GM21723 (cell line): Measurements from ENCODE around the gene NFAM1.

ENCODE experiments used
- ATAC-seq: cut with Tn5 transposase; IDR thresholded peaks from one replicate; pipeline ENCODE4 v1.9.1; 2021; ENCODE audit warnings: mild to moderate bottlenecking, moderate library complexity; ENCODE audit not compliant: unreplicated experiment

The NFAM1 gene

DNA sequence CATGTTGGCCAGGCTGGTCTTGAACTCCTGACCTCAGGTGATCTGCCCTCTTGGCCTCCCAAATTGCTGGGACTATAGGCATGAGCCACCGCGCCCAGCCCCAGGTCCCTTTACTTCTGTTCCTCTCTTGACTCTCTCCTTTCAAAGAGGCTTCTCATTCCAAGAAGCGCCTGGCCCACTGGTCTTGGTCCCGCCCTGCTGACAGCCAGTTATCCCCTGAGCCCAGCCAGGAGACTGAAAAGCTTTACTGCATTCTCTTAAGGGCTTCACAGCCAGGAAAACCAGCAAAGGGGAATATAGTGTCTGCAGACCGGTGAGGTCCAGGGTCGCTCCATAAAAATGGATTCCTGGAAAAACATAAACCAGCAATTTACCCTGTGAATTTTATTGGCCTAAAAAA lies 68.3 kb downstream of the NFAM1 start:
- no peak for ATAC-seq

DNA sequence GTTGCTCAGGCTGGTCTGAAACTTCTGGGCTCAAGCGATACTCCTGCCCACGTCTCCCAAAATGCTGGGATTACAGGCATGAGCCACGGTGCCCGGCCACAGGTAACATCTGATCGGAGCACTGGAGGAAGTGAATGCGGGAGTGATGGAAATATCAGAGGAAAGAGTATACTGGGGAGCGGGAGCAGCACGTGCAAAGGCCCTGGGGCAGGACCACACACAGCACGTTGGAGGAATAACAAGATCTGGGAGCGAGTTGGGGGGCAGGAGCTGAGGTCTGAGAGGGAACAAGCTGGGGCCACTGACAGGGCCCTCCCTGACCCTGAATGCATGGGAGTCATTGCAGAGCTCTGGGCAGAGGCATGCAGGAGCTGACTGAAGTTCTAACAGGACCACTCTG lies 70.7 kb downstream of the NFAM1 start:
- no peak for ATAC-seq

GRCh38 chr22:42360348-42360747 lies 71.9 kb downstream of the NFAM1 start:
- no peak for ATAC-seq

DNA sequence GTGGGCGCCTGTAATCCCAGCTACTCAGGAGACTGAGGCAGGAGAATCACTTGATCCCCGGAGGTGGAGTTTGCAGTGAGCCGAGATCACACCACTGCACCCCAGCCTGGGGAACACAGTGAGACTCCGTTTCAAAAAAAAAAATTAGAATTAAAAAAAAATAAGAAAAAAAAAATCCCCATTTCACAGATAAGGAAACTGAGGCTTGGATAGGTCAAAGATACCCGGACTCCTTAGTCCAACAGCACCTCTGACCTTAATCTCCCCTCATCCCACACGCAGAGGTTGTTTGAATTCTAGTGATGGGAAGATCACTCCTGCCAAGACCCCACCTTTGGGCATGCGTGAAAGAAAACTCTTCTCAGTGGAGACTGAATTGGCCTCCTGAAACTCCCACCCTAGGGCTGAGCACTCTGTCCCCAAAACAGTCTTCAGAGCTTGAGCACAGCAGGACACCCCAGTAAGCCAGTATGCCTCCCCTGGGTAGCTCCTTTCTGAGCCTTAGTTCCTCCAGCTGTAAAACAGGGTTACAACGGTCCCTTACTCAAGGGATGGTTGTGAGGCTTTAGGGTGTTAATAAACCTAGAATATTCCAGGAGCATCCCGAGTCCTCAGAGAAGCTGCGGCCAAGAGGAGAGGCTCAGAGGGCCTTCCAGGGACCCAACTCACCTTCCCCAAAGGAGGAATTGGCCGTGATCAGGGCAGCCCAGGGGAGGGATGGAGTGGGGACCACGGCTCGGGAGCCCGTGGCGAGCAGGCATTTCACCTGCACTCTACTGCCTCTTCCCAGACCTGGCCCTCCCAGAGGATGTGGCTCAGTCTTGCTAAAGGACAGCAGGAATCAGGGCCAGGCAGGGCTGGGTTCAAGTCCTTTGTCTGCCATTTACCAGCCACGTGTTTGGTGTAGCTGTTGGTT lies 73.3 kb downstream of the NFAM1 start:
- no peak for ATAC-seq

GRCh38 chr22:42357634-42358296 lies 74.4 kb downstream of the NFAM1 start:
- ATAC-seq: no peak

DNA sequence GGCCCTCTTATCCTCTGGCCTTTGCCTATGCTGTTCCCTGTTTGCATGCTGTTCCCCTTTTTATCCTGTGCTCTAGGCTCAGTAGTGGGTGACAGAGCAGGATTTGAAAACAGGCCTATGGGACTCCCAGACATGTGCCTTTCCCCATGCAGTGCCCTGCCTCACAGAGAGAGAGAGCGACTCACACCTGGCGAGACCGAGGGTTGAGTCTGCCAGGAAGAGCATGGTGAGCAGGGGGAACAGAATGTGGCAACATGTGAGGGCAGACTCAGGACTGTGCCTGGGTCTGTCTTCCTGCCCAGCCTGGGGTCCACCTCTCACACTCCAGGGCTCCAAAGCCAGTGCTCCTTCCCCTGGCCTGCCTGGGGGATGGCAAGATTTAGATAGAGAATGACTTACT lies 75.0 kb downstream of the NFAM1 start:
- ATAC-seq: no peak

GRCh38 chr22:42356533-42356932 lies 75.7 kb downstream of the NFAM1 start:
- ATAC-seq: no peak

GRCh38 chr22:42353883-42354727 lies 78.1 kb downstream of the NFAM1 start:
- no peak for ATAC-seq

GRCh38 chr22:42350373-42350772 lies 81.8 kb downstream of the NFAM1 start:
- ATAC-seq: no peak

DNA sequence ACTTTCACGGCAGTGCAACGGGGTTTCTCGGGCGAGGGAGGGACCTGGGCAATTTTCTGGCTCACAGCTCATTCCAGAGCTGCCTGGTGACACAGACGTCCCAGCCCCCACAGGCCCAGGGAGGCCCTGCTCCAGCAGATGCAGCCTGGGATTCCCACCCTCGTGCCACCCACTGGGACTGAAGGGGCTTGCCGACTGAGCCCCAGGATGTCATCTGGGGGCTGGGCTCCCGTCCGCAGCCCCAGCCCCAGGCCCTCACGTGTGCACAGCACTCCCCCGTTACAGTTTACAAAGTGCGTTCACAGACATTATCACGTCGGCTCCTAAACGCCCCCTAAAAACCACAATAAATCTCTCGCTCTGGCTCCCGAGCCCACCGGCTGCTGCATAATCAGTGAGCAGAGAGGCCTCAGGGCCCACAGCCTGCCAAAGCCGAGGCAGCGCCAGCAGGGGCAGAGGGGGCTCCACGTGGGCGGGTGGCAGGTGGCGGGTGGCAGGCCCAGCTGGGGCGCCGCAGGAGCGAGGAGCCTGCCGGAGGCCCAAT lies 84.8 kb downstream of the NFAM1 start:
- no peak for ATAC-seq

GRCh38 chr22:42346722-42347121 lies 85.5 kb downstream of the NFAM1 start:
- no peak for ATAC-seq

DNA sequence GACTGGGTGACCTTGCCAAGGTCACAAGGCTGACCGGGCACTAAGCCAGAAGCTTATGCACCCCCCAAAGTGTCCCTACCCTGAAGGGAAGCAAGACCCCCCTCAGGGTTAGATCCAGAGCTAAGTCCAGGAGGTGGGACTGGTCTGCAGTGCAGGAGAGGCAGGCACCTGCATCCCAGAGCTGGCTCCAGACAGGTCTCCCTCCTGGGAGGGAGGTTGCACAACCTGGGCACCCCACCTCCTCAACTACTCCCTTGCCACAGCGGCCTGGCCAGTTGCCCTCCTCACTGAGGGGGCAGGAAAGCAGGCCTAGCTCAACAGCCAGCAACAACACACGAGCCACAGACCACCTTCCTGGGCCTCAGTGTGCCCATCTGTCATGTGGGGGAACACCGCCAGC lies 86.7 kb downstream of the NFAM1 start:
- ATAC-seq: no peak

DNA sequence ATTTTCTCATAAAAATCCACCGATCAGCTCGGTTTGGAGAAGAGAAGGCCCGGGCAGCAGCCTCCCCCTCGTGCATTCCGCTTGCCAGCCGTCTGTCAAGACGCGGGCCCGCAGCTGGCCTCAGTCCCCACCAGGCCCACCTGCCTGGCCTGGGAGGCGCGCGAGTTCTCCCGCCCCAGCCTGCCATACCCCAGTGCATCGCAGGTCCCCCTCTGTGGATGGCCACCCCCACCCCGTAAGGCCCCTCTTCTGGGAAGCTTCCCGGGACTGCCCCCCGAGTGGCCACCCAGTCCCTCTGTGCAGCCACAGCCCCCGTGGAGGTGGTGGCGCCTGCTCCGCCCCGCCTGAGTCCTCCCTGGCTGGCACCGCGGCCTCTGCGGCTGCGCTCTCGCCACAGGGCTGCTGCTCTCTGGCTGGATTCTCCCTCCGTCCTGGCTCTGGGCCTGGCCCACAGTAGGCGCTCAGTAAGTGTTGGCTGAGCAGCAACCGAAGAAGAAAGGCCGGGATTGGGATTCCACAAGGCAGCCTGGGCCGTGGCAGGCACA lies 87.8 kb downstream of the NFAM1 start:
- no peak for ATAC-seq

GRCh38 chr22:42343531-42344081 lies 88.6 kb downstream of the NFAM1 start:
- ATAC-seq: no peak

GRCh38 chr22:42343121-42343454 lies 89.1 kb downstream of the NFAM1 start:
- no peak for ATAC-seq

DNA sequence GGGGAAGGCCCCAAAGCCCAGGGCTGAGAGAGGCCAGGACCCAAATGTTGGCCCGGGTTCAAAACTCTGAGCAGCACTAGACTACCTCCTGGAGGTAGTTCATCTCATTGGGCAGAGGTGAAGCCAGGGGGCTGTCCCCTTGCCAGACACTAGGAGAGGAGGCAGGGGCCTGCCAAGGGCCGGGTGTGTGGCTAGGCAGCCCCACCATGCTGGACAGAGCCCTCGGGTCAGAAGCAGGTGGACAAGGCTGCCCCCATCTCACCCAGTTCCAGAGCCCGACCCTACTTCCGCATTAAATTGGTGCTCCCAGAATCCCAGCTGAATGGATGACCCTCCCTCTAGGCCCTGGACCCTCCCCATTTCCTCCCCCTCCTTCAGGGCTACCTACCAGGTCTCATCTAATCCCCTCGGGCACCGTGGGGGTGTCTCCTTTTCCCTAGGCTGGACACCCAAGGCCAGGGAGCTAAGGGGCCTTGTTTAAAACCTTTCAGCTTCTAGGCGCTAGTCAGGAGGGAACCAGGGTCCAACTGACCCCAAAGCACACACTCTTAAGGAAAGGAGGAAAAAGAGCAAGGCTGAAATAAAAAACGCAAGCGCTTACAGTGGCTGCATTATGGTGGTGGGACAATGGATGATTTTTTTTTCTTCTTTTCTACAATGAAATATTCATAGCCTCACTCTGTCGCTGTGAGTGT lies 89.6 kb downstream of the NFAM1 start:
- no peak for ATAC-seq

DNA sequence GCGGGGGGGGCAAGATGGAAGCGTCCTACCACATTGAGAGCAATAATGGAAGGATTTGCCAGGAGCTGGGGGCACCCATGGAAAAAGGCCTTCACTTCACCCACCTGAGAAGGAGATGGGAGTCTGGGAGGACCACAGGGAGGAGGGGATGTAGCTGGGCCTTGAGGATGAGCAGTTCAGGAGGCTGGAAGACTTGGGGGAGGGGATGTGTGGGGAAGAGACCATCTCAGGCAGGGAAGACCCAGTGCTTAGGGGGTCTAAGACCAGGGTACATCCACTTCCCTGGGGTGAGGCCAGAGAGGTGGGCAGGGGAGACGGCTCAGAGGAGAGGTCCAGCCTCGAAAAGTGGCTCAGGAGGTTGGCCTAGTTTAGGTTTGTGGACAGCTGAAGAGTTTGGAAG lies 90.4 kb downstream of the NFAM1 start:
- no peak for ATAC-seq

DNA sequence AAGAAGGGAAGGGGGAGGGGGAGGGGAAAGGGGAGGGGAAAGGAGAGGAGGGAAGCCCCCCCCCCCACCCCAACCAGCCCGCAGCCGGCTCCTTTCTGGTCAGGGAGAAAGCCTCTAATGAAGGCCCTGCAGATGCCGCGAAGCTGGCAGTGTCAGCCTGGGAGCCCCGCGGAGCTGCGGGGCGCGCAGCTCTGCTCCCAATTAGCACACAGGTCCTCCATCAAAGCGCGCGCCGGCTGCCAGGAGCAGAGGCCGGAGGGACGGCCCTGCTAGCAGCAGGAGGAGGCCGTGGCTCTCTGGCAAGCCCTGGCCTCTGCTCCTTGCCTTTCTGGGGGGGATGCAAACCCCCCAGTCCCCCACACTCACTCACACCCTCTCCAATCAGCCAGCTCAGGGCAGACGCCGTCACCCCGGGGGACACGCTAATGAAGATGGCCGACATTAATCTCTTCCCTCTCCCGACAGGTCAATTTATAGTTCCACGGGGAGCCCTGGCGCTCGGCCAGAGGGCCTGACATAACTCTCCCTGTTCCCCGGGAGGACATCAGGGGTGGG lies 91.3 kb downstream of the NFAM1 start:
- ATAC-seq: no peak

GRCh38 chr22:42340150-42340549 lies 92.1 kb downstream of the NFAM1 start:
- no peak for ATAC-seq

GRCh38 chr22:42338479-42338878 lies 93.7 kb downstream of the NFAM1 start:
- no peak for ATAC-seq
